HCT116 (cell line): ENCODE data around the gene CDKAL1. TPM values are rescaled to one million over a fixed set of nuclear protein-coding genes. Genes with fewer than 3 reads are reported as not detected.

Experiments used
- ATAC-seq: fragments of 200-7000 bp; cut with Tn5 transposase; 2 replicates; pipeline ENCODE4 v1.9.1; 2020; ENCODE audit warnings: mild to moderate bottlenecking, moderate library complexity
- BruUV-seq: library from RNA; stranded (reverse); fragments of 400-500 nt; replicated peaks from 2 replicates; lab custom pipeline; 2021; lab: Mats Ljungman, UMichigan
- CTCF ChIA-PET: fragments of 300-600 bp; sonication (Branson Sonifier 250); formaldehyde crosslinking; loops from one replicate; lab custom pipeline; 2021; ENCODE audit warnings: antibody characterized with exemption; lab: Charles Lee
- POLR2A ChIA-PET: fragments of 300-600, 350-600 bp; sonication (Branson Sonifier 250); formaldehyde crosslinking; loops from one replicate; lab custom pipeline; 2021; ENCODE audit warnings: antibody characterized with exemption; lab: Charles Lee
- RAD21 ChIA-PET, 2 experiments: fragments of 300-600 bp; sonication (Branson Sonifier 250); formaldehyde crosslinking; loops; one replicate each; lab custom pipeline; 2023; ENCODE audit warnings: low total read pairs in 2 of 2; ENCODE audit not compliant: uncharacterized antibody in 2 of 2, unreplicated experiment in 2 of 2, low non-redundant PET in 1 of 2; lab: Charles Lee
- DNase-seq: peaks from one replicate; pipeline ENCODE4 v3.0.0-alpha.2; 2010; ENCODE audit warnings: low read depth, low spot score
- H2AFZ ChIP-seq: fragments of 200-600 bp; shearing (Covaris generic), sonication (generic); 2 replicates; pipeline ENCODE4 v1.6.1; 2017; ENCODE audit warnings: low read depth, mixed run types, mixed read lengths, antibody characterized with exemption, low read length; ENCODE audit not compliant: poor library complexity, severe bottlenecking
- H3K27ac ChIP-seq: 2 replicates; pipeline ENCODE4 v1.5.1; 2012; ENCODE audit warnings: low read depth, low read length
- H3K27me3 ChIP-seq: fragments of 200-600 bp; sonication (generic); 2 replicates; pipeline ENCODE4 v1.6.1; 2016; ENCODE audit warnings: mixed run types, low read length, mixed read lengths; ENCODE audit not compliant: insufficient read depth
- H3K36me3 ChIP-seq, 2 experiments: fragments of 200-500 bp in 1 of 2; fragments of 200-600 bp in 1 of 2; sonication (Bioruptor generic) in 1 of 2; sonication (generic) in 1 of 2; 2 replicates each; pipeline versions ENCODE4 v1.5.1 to v1.6.1; 2014 to 2016; ENCODE audit warnings: low read length in 2 of 2, inconsistent platforms in 1 of 2, mixed read lengths in 1 of 2, mixed run types in 1 of 2; ENCODE audit not compliant: insufficient read depth in 2 of 2, control insufficient read depth in 1 of 2
- H3K4me1 ChIP-seq, 2 experiments: fragments of 200-600 bp in 1 of 2; sonication (generic) in 1 of 2; 2 replicates each; pipeline versions ENCODE4 v1.5.1 to v1.6.1; 2012 to 2017; ENCODE audit warnings: low read length in 2 of 2, inconsistent platforms in 1 of 2, mild to moderate bottlenecking in 1 of 2, mixed read lengths in 1 of 2, mixed run types in 1 of 2, moderate library complexity in 1 of 2; ENCODE audit not compliant: insufficient read depth in 2 of 2, control insufficient read depth in 1 of 2
- H3K4me2 ChIP-seq: fragments of 200-600 bp; sonication (generic); 2 replicates; pipeline ENCODE4 v1.6.1; 2017; ENCODE audit warnings: mixed run types, low read length, mixed read lengths
- H3K4me3 ChIP-seq, 2 experiments: fragments of 200-600 bp in 1 of 2; sonication (generic) in 1 of 2; replicated peaks in 1 of 2; 2 replicates each; pipeline ENCODE4 v1.5.1; 2011 to 2016; ENCODE audit warnings: low read length in 2 of 2, control low read depth in 1 of 2, low read depth in 1 of 2, mild to moderate bottlenecking in 1 of 2, mixed read lengths in 1 of 2, mixed run types in 1 of 2
- H3K79me2 ChIP-seq: fragments of 200-600 bp; sonication (generic); 2 replicates; pipeline ENCODE4 v1.6.1; 2017; ENCODE audit warnings: mild to moderate bottlenecking, mixed run types, low read length, moderate library complexity, mixed read lengths; ENCODE audit not compliant: insufficient read depth
- H3K9ac ChIP-seq: fragments of 200-600 bp; sonication (generic); 2 replicates; pipeline ENCODE4 v1.6.1; 2016; ENCODE audit warnings: low read length, mixed read lengths
- H3K9me2 ChIP-seq: fragments of 200-600 bp; sonication (generic), shearing (Covaris generic); 2 replicates; pipeline ENCODE4 v1.6.1; 2017; ENCODE audit warnings: mixed run types, mild to moderate bottlenecking, moderate library complexity; ENCODE audit not compliant: insufficient read depth
- H3K9me3 ChIP-seq, 2 experiments: fragments of 200-500 bp in 1 of 2; fragments of 200-600 bp in 1 of 2; sonication (Bioruptor generic) in 1 of 2; sonication (generic) in 1 of 2; 2 replicates each; pipeline ENCODE4 v1.6.1; 2014 to 2017; ENCODE audit warnings: low read length in 2 of 2, mixed read lengths in 2 of 2, inconsistent platforms in 1 of 2, low read depth in 1 of 2, mild to moderate bottlenecking in 1 of 2, mixed run types in 1 of 2, moderate library complexity in 1 of 2; ENCODE audit not compliant: control insufficient read depth in 1 of 2, insufficient read depth in 1 of 2
- H4K20me1 ChIP-seq: fragments of 200-600 bp; sonication (generic), shearing (Covaris generic); 2 replicates; pipeline ENCODE4 v1.6.1; 2017; ENCODE audit warnings: mixed run types, mild to moderate bottlenecking, moderate library complexity; ENCODE audit not compliant: insufficient read depth
- ATF3 ChIP-seq: IDR thresholded peaks from 2 replicates; pipeline ENCODE4 v1.6.1; 2012
- CEBPB ChIP-seq: IDR thresholded peaks from 2 replicates; pipeline ENCODE4 v1.6.1; 2012; ENCODE audit warnings: low read depth
- EGR1 ChIP-seq: IDR thresholded peaks from 2 replicates; pipeline ENCODE4 v1.6.1; 2012; ENCODE audit warnings: low read depth
- ELF1 ChIP-seq: IDR thresholded peaks from 2 replicates; pipeline ENCODE4 v1.6.1; 2012; ENCODE audit warnings: low read depth, borderline replicate concordance
- EZH2phosphoT487 ChIP-seq: fragments of 200-600 bp; IDR thresholded peaks from 2 replicates; pipeline ENCODE4 v1.6.1; 2018; ENCODE audit warnings: antibody characterized with exemption, borderline replicate concordance
- JUND ChIP-seq: IDR thresholded peaks from 2 replicates; pipeline ENCODE4 v1.6.1; 2012
- MAX ChIP-seq: IDR thresholded peaks from 2 replicates; pipeline ENCODE4 v1.6.1; 2012
- POLR2A ChIP-seq: IDR thresholded peaks from 2 replicates; pipeline ENCODE4 v1.7.0; 2011; ENCODE audit warnings: borderline replicate concordance; ENCODE audit not compliant: insufficient read depth, insufficient read length; ENCODE audit errors: extremely low read depth
- REST ChIP-seq: IDR thresholded peaks from 2 replicates; pipeline ENCODE4 v1.6.1; 2012; ENCODE audit warnings: low read depth
- intact Hi-C: fragments of 100-400 bp; cut with micrococcal nuclease; formaldehyde crosslinking; loops from 2 replicates; pipeline ENCODE4 v1.10.0; 2022
- total RNA-seq: library from RNA; stranded (reverse); gene quantifications from one replicate; pipeline ENCODE4 v1.2.1, GENCODE V29; 2021; ENCODE audit not compliant: unreplicated experiment

The CDKAL1 gene
- total RNA-seq, 1 experiment from 2014 or later: 14.9 TPM

- DNase-seq: no peak
- H3K27me3 ChIP-seq: no peaks in the 10 kb centered on the region
- no peak overlapping the region for H3K9ac ChIP-seq
- no peak overlapping the region for H3K4me2 ChIP-seq
- no peaks in the 10 kb centered on the region for H4K20me1 ChIP-seq
- H3K36me3 ChIP-seq: no peaks in the 10 kb centered on the region
- POLR2A ChIA-PET: no interaction called here
- BruUV-seq: no TSS peak
- ATAC-seq: no peak
- no peaks in the 10 kb centered on the region for H3K79me2 ChIP-seq
- H3K27ac ChIP-seq: no peak overlapping the region
- RAD21 ChIA-PET: no interaction called here
- TF ChIP-seq ELF1 (no peak), CEBPB (no peak), ATF3 (no peak), JUND (no peak), MAX (no peak), EZH2phosphoT487 (no peak), REST (no peak), POLR2A (no peak), EGR1 (no peak)
- TF ChIP-seq, all 23 proteins: peak for 0
- H3K9me2 ChIP-seq: no peaks in the 10 kb centered on the region
- no peak overlapping the region for H2AFZ ChIP-seq
- H3K9me3 ChIP-seq: no peaks in the 10 kb centered on the region
- intact Hi-C loops: no loop called here
- CTCF ChIA-PET: no interaction called here
- H3K4me3 ChIP-seq: no peak overlapping the region
- H3K4me1 ChIP-seq: peaks cover 0 to 2% of the 10 kb centered on the region in 2 experiments; a peak in 1 of 4 replicates
These were observed 306.4 kb downstream of the CDKAL1 start for GRCh38 chr6:20840675-20841074.
